K562 (cell line): ENCODE results near the gene PRKAR1B.

Source experiments
- COPS2 ChIP-seq: fragments of 450-650 bp; conservative IDR thresholded peaks from 2 replicates; pipeline ENCODE4 v1.6.1; 2016; ENCODE audit warnings: mild to moderate bottlenecking, moderate library complexity
- EZH2 ChIP-seq: IDR thresholded peaks from 2 replicates; pipeline ENCODE4 v1.6.1; 2012; ENCODE audit warnings: low read depth, mild to moderate bottlenecking, inconsistent platforms, low read length, borderline replicate concordance
- NFE2L1 ChIP-seq: fragments of 450-650 bp; IDR thresholded peaks from 2 replicates; pipeline ENCODE4 v1.6.1; 2016; ENCODE audit warnings: missing genetic modification characterization, low read depth, mild to moderate bottlenecking, missing compliant biosample characterization, moderate library complexity, borderline replicate concordance

DNA sequence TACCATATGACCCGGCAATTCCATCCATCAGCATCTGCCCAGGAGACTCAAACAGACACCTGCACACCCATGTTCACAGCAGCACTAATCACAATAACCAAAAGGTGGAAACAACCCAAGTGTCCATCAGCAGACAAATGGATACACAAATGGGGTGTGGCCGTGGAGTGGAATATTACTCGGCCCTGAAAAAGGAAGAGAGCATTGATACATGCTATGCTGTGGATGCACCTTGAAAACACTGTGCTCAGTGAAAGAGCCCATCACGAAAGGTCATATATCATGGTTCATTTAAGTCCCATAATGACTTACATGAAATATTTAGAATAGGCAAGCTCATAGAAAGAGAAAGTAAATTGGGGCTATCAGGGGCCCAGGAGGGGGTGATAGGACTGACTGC, 58.1 kb downstream of the PRKAR1B start:
- TF ChIP-seq NFE2L1 (tag) (no peak), COPS2 (no peak), EZH2 (no peak)
